Hepatocyte (in vitro differentiated cells): ENCODE measurements around the gene ARSH. TPM values are rescaled to one million over a fixed set of nuclear protein-coding genes. Genes with fewer than 3 reads are reported as not detected.

Experiments used
- DNase-seq: peaks from one replicate; pipeline ENCODE4 v3.0.0-alpha.2; 2016; ENCODE audit warnings: low spot score
- H2AFZ ChIP-seq: fragments of 200-600 bp; sonication (generic); 2 replicates; pipeline ENCODE4 v1.6.0; 2016; ENCODE audit warnings: antibody characterized with exemption, mild to moderate bottlenecking
- H3K27ac ChIP-seq: fragments of 200-600 bp; sonication (generic); 2 replicates; pipeline ENCODE4 v1.5.1; 2016; ENCODE audit warnings: mild to moderate bottlenecking
- H3K27me3 ChIP-seq: fragments of 200-600 bp; sonication (generic); 2 replicates; pipeline ENCODE4 v1.6.1; 2016
- H3K36me3 ChIP-seq: fragments of 200-600 bp; sonication (generic); replicated peaks from 2 replicates; pipeline ENCODE4 v1.5.1; 2016; ENCODE audit warnings: low read depth; ENCODE audit not compliant: insufficient read depth
- H3K4me1 ChIP-seq: fragments of 200-600 bp; sonication (generic); 2 replicates; pipeline ENCODE4 v1.5.1; 2016; ENCODE audit warnings: mild to moderate bottlenecking, moderate library complexity; ENCODE audit not compliant: insufficient read depth
- H3K4me2 ChIP-seq: fragments of 200-600 bp; sonication (generic); 2 replicates; pipeline ENCODE4 v1.6.0; 2016
- H3K4me3 ChIP-seq: fragments of 200-600 bp; sonication (generic); 2 replicates; pipeline ENCODE4 v1.5.1; 2016; ENCODE audit warnings: mild to moderate bottlenecking
- H3K79me2 ChIP-seq: fragments of 200-600 bp; sonication (generic); 2 replicates; pipeline ENCODE4 v1.6.0; 2017; ENCODE audit warnings: mild to moderate bottlenecking
- H3K9me2 ChIP-seq: fragments of 200-600 bp; sonication (generic); replicated peaks from 2 replicates; pipeline ENCODE4 v1.6.0; 2017; ENCODE audit warnings: mild to moderate bottlenecking; ENCODE audit not compliant: insufficient read depth
- H3K9me3 ChIP-seq: fragments of 200-600 bp; sonication (generic); 2 replicates; pipeline ENCODE4 v1.5.1; 2016; ENCODE audit warnings: low read depth, mild to moderate bottlenecking
- H4K20me1 ChIP-seq: fragments of 200-600 bp; sonication (generic); 2 replicates; pipeline ENCODE4 v1.6.0; 2016; ENCODE audit warnings: mild to moderate bottlenecking; ENCODE audit not compliant: insufficient read depth, poor library complexity, severe bottlenecking
- EZH2 ChIP-seq: fragments of 200-600 bp; sonication (generic); IDR thresholded peaks from 2 replicates; pipeline ENCODE4 v1.6.1; 2016; ENCODE audit warnings: antibody characterized with exemption, mild to moderate bottlenecking, borderline replicate concordance
- EZH2phosphoT487 ChIP-seq: fragments of 200-600 bp; sonication (generic); IDR thresholded peaks from one replicate; pipeline ENCODE4 v1.6.1; 2018; ENCODE audit warnings: antibody characterized with exemption, mild to moderate bottlenecking, low read depth, moderate library complexity; ENCODE audit not compliant: unreplicated experiment, severe bottlenecking
- WGBS: methylation state at CpG from one replicate; pipeline ENCODE4 v1.1.6; 2016; ENCODE audit warnings: low lambda C conversion rate; ENCODE audit errors: missing lambda C conversion rate; 5-methylcytosine and 5-hydroxymethylcytosine counted together
- polyA plus RNA-seq: library from polyadenylated mRNA; unstranded; fragments of >200 nt; fragmentation: Nextera tagmentation; extraction: Ambion mirVana; gene quantifications from 2 replicates; pipeline ENCODE4 v1.2.1, GENCODE V29; 2016
- total RNA-seq: library from RNA; depleted of rRNA; stranded (reverse); fragments of >200 nt; gene quantifications from 2 replicates; pipeline ENCODE4 v1.2.3, GENCODE V29; 2014
- TF ChIP-seq, protein P1 (sequence below): fragments of 200-600 bp; sonication (generic); IDR thresholded peaks from 2 replicates; pipeline ENCODE4 v1.5.1; 2016; ENCODE audit warnings: antibody characterized with exemption, mild to moderate bottlenecking; ENCODE audit not compliant: poor library complexity

The ARSH gene
- total and polyA plus RNA-seq, 2 experiments from 2014 or later, result not detected

DNA sequence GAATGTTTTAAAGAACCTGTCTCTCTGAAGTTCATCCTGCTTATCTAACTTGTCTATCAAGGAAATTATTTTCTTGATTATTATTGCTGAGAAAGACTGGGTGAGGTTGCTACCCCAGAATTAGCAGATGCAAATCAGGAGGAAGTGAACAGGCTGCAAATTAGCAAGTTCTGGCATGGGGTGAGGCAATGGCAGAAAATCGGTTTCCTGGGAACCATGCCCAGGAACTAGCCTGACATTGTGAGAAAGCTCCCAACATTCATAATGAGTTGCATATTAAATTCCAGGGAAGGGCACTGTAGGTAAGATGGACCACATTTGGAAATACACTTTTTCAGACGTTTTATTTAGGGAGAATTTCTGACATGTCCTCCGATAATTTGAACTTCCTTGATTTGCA lies 46.5 kb downstream of the ARSH start:
- no peaks in the 10 kb centered on the region for H3K27me3 ChIP-seq
- no peaks in the 10 kb centered on the region for H3K9me3 ChIP-seq
- TF ChIP-seq EZH2 (no peak), EZH2phosphoT487 (no peak)
- TF ChIP-seq, protein P1, sequence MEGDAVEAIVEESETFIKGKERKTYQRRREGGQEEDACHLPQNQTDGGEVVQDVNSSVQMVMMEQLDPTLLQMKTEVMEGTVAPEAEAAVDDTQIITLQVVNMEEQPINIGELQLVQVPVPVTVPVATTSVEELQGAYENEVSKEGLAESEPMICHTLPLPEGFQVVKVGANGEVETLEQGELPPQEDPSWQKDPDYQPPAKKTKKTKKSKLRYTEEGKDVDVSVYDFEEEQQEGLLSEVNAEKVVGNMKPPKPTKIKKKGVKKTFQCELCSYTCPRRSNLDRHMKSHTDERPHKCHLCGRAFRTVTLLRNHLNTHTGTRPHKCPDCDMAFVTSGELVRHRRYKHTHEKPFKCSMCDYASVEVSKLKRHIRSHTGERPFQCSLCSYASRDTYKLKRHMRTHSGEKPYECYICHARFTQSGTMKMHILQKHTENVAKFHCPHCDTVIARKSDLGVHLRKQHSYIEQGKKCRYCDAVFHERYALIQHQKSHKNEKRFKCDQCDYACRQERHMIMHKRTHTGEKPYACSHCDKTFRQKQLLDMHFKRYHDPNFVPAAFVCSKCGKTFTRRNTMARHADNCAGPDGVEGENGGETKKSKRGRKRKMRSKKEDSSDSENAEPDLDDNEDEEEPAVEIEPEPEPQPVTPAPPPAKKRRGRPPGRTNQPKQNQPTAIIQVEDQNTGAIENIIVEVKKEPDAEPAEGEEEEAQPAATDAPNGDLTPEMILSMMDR, result no peak
- no peaks in the 10 kb centered on the region for H3K4me1 ChIP-seq
- no peak overlapping the region for H2AFZ ChIP-seq
- H3K4me3 ChIP-seq, result no peak overlapping the region
- H3K27ac ChIP-seq, result no peak overlapping the region
- no peak overlapping the region for H3K4me2 ChIP-seq
- WGBS, result 91% methylated on average over 3 of the region's 3 CpGs
- DNase-seq, result no peak
- no peaks in the 10 kb centered on the region for H3K36me3 ChIP-seq
- no peaks in the 10 kb centered on the region for H3K79me2 ChIP-seq
- H4K20me1 ChIP-seq, result no peaks in the 10 kb centered on the region
- no peaks in the 10 kb centered on the region for H3K9me2 ChIP-seq

DNA sequence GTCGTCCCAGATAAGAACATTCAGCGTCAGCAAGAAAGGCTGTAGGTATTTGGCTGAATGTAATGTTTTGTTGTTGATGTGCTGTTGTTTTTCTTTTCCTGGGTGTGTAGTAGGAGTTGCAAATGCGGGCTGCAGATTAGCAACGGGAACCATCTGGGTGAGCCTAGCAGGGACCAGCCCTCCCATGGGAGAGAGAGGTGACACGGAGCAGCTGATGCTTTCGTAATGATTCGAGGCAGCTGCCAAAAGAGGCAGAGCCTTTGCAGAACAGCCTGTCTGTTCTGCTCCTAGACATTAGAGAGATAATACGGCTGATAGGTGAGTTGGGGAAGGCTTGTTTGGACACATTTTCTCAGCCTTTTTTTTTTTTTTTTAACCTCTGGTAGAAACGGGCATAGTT lies 60.2 kb downstream of the ARSH start:
- Histone ChIP-seq H4K20me1 (no peaks in the 10 kb centered on the region), H3K79me2 (no peaks in the 10 kb centered on the region), H3K27me3 (no peaks in the 10 kb centered on the region), H3K9me2 (no peaks in the 10 kb centered on the region), H3K4me3 (no peak overlapping the region), H2AFZ (no peak overlapping the region), H3K9me3 (no peaks in the 10 kb centered on the region), H3K36me3 (no peaks in the 10 kb centered on the region), H3K4me2 (peak overlapping the region; percentile 51), H3K4me1 (no peaks in the 10 kb centered on the region), H3K27ac (peak overlapping the region; percentile 9)
- peak; percentile 25 for DNase-seq
- WGBS, result 22% methylated on average over 9 of the region's 9 CpGs
- TF ChIP-seq EZH2, result no peak
- TF ChIP-seq EZH2phosphoT487, result no peak
- TF ChIP-seq, protein P1, result no peak

DNA sequence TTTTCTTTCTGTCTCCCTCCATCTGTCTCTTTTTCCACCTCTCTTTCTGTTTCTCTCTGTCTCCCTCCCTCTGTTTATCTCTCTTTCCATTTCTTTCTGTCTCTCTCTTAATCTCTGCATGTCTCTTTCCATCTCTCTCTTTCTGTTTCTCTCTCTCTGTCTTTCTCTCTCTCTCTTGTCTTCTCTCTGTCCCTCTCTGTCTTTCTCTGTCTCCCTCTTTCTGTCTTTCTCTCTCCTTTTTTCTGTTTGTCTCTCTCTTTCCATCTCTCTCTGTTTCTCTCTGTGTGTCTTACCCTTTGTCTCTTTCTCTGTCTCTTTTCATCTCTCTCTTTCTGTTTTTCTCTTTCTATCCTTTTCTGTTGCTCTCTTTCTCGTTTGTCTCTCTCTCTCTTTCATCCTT lies 69.6 kb downstream of the ARSH start:
- no CpG with 5 or more reads among the region's 1 CpG for WGBS
- no peak overlapping the region for H3K4me2 ChIP-seq

More for the DNA sequence above, 69.6 kb downstream of the ARSH start:
- Histone ChIP-seq H3K9me2 (no peaks in the 10 kb centered on the region), H4K20me1 (no peaks in the 10 kb centered on the region), H3K4me1 (no peaks in the 10 kb centered on the region), H3K36me3 (no peaks in the 10 kb centered on the region), H3K4me3 (no peak overlapping the region), H3K27me3 (peaks cover 7% of the 10 kb centered on the region), H2AFZ (no peak overlapping the region), H3K79me2 (no peaks in the 10 kb centered on the region), H3K9me3 (no peaks in the 10 kb centered on the region), H3K27ac (no peak overlapping the region)
- no peak for DNase-seq
- no peak for TF ChIP-seq EZH2
- TF ChIP-seq, protein P1, result no peak
